Smooth muscle cell (in vitro differentiated cells): ENCODE measurements around the gene PPA1. TPM values are rescaled to one million over a fixed set of nuclear protein-coding genes. Genes with fewer than 3 reads are reported as not detected.

Experiments used
- DNase-seq: peaks from one replicate; lab custom pipeline; 2025; ENCODE audit not compliant: unreplicated experiment; lab: John Stamatoyannopoulos, UW
- H2AFZ ChIP-seq: fragments of 200-600 bp; sonication (generic); 2 replicates; pipeline ENCODE4 v1.6.0; 2016; ENCODE audit warnings: antibody characterized with exemption, low read depth, mild to moderate bottlenecking
- H3F3A ChIP-seq: fragments of 200-600 bp; sonication (generic); 2 replicates; pipeline ENCODE4 v1.6.0; 2017; ENCODE audit warnings: antibody characterized with exemption, low read depth
- H3K27ac ChIP-seq: fragments of 200-600 bp; sonication (generic); 2 replicates; pipeline ENCODE4 v1.5.1; 2016; ENCODE audit warnings: low read depth, mild to moderate bottlenecking
- H3K27me3 ChIP-seq: fragments of 200-600 bp; sonication (generic); 2 replicates; pipeline ENCODE4 v1.6.1; 2016; ENCODE audit warnings: low read depth, mild to moderate bottlenecking
- H3K36me3 ChIP-seq: fragments of 200-600 bp; sonication (generic); 2 replicates; pipeline ENCODE4 v1.5.1; 2016; ENCODE audit warnings: low read depth
- H3K4me1 ChIP-seq: fragments of 200-600 bp; sonication (generic); 2 replicates; pipeline ENCODE4 v1.5.1; 2016; ENCODE audit warnings: low read depth
- H3K4me2 ChIP-seq: fragments of 200-600 bp; sonication (generic); 2 replicates; pipeline ENCODE4 v1.6.0; 2016; ENCODE audit warnings: mild to moderate bottlenecking
- H3K4me3 ChIP-seq: fragments of 200-600 bp; sonication (generic); 2 replicates; pipeline ENCODE4 v1.5.1; 2016; ENCODE audit warnings: mild to moderate bottlenecking
- H3K79me2 ChIP-seq: fragments of 200-600 bp; sonication (generic); 2 replicates; pipeline ENCODE4 v1.6.0; 2016; ENCODE audit warnings: low read depth, mild to moderate bottlenecking
- H3K9ac ChIP-seq: fragments of 200-600 bp; sonication (generic); 2 replicates; pipeline ENCODE4 v1.6.0; 2016; ENCODE audit warnings: low read depth
- H3K9me3 ChIP-seq: fragments of 200-600 bp; sonication (generic); replicated peaks from 2 replicates; pipeline ENCODE4 v1.5.1; 2016; ENCODE audit warnings: low read depth
- H4K20me1 ChIP-seq: fragments of 200-600 bp; sonication (generic); 2 replicates; pipeline ENCODE4 v1.6.0; 2016; ENCODE audit warnings: low read depth
- WGBS: methylation state at CpG from one replicate; pipeline ENCODE4 v1.1.7; 2016; ENCODE audit warnings: low lambda C conversion rate; 5-methylcytosine and 5-hydroxymethylcytosine counted together
- polyA plus RNA-seq: library from polyadenylated mRNA; unstranded; fragments of >200 nt; fragmentation: Nextera tagmentation; extraction: Ambion mirVana; gene quantifications from 2 replicates; pipeline ENCODE4 v1.2.1, GENCODE V29; 2016
- total RNA-seq: library from RNA; depleted of rRNA; stranded (reverse); fragments of >200 nt; gene quantifications from 2 replicates; pipeline ENCODE4 v1.2.3, GENCODE V29; 2014
- TF ChIP-seq, protein P1 (sequence below): fragments of 200-600 bp; sonication (generic); IDR thresholded peaks from 2 replicates; pipeline ENCODE4 v1.5.1; 2017; ENCODE audit warnings: borderline replicate concordance, mild to moderate bottlenecking, antibody characterized with exemption; ENCODE audit not compliant: insufficient read depth, poor library complexity, severe bottlenecking

Gene PPA1
- 55.6 and 58.4 TPM in 2 replicates for total RNA-seq
- polyA plus RNA-seq: 38.1 and 46.9 TPM in 2 replicates

GRCh38 chr10:70233109-70233938 lies at the start of gene PPA1:
Gene PPA1, minus strand, starts transcription at chr10:70233429. Its CDS starts 102 bp downstream, at chr10:70233327.
- under 1% methylated on average over 51 of the region's 74 CpGs for WGBS
- H3K79me2 ChIP-seq: peaks cover 20% of the 10 kb centered on the region
- H3K27me3 ChIP-seq: no peaks in the 10 kb centered on the region
- peak within 1 kb of the TSS; percentile 76 for H3K4me3 ChIP-seq
- H3K4me1 ChIP-seq: peaks cover 27% of the 10 kb centered on the region
- peak within 1 kb of the TSS; percentile 98 for H3K4me2 ChIP-seq
- peak within 1 kb of the TSS; percentile 87 for H2AFZ ChIP-seq
- peak; percentile 97 for DNase-seq
- no peaks in the 10 kb centered on the region for H3K9me3 ChIP-seq
- TF ChIP-seq, protein P1, sequence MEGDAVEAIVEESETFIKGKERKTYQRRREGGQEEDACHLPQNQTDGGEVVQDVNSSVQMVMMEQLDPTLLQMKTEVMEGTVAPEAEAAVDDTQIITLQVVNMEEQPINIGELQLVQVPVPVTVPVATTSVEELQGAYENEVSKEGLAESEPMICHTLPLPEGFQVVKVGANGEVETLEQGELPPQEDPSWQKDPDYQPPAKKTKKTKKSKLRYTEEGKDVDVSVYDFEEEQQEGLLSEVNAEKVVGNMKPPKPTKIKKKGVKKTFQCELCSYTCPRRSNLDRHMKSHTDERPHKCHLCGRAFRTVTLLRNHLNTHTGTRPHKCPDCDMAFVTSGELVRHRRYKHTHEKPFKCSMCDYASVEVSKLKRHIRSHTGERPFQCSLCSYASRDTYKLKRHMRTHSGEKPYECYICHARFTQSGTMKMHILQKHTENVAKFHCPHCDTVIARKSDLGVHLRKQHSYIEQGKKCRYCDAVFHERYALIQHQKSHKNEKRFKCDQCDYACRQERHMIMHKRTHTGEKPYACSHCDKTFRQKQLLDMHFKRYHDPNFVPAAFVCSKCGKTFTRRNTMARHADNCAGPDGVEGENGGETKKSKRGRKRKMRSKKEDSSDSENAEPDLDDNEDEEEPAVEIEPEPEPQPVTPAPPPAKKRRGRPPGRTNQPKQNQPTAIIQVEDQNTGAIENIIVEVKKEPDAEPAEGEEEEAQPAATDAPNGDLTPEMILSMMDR: no peak
- peaks cover 20% of the 10 kb centered on the region for H4K20me1 ChIP-seq
- H3K27ac ChIP-seq: peak within 1 kb of the TSS; percentile 48
- H3K9ac ChIP-seq: peak within 1 kb of the TSS; percentile 73
- H3F3A ChIP-seq: peaks cover 10% of the 10 kb centered on the region
- H3K36me3 ChIP-seq: no peaks in the 10 kb centered on the region

- whole genome bisulfite sequencing: 76% methylated on average over 1 of the region's 1 CpG
- TF ChIP-seq, protein P1: no peak
- Histone ChIP-seq H3K9me3 (no peaks in the 10 kb centered on the region), H3K36me3 (no peaks in the 10 kb centered on the region), H4K20me1 (no peaks in the 10 kb centered on the region), H3K27ac (no peak overlapping the region), H3K4me3 (no peak overlapping the region), H3K4me2 (no peak overlapping the region), H3K79me2 (no peaks in the 10 kb centered on the region), H3K4me1 (no peaks in the 10 kb centered on the region), H3F3A (no peaks in the 10 kb centered on the region), H2AFZ (no peak overlapping the region), H3K9ac (no peak overlapping the region), H3K27me3 (peaks cover 67% of the 10 kb centered on the region)
- no peak for DNase-seq
These were observed 48.4 kb upstream of the PPA1 start for GRCh38 chr10:70281609-70282008.

DNA sequence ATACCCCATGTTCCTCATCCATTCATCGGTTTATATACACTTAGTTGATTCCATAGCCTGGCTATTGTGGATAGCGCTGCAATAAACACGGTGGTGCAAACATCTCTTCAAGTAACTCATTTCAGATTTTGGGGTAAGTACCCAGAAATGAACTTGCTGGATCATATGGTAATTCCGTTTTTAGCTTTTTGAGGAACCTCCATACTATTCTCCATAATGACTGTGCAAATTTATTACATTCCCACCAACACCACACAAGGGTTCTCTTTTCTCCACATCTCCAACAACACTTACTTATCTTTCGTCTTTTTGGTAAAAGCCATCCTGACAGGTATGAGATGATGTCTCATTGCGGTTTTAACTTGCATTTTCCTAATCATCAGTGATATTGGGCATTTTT lies 46.9 kb upstream of the PPA1 start:
- Histone ChIP-seq H3K79me2 (no peaks in the 10 kb centered on the region), H3K27me3 (peaks cover 55% of the 10 kb centered on the region), H3K4me2 (no peak overlapping the region), H3K9me3 (no peaks in the 10 kb centered on the region), H4K20me1 (no peaks in the 10 kb centered on the region), H3K4me3 (no peak overlapping the region), H3F3A (no peaks in the 10 kb centered on the region), H2AFZ (no peak overlapping the region), H3K9ac (no peak overlapping the region), H3K4me1 (no peaks in the 10 kb centered on the region), H3K36me3 (no peaks in the 10 kb centered on the region), H3K27ac (no peak overlapping the region)
- TF ChIP-seq, protein P1: no peak
- no peak for DNase-seq
- 93% methylated on average over 6 of the region's 6 CpGs for WGBS
